T-helper 1 cell treated with Interleukin-12 subunit alpha and Interleukin-12 subunit beta and Interleukin-4 antibody, amounts not matched to agents 30 ng/mL and 1 ng/mL, for 36 hours (primary cell): ENCODE measurements around the gene XKRX. TPM values are rescaled to one million over a fixed set of nuclear protein-coding genes. Genes with fewer than 3 reads are reported as not detected.

Experiments used
- intact Hi-C: fragments of 100-400 bp; cut with micrococcal nuclease; formaldehyde crosslinking; loops from one replicate; pipeline ENCODE4 v1.15.1; 2024
- total RNA-seq: library from RNA; stranded (reverse); gene quantifications from 2 replicates; pipeline ENCODE4 v1.2.3, GENCODE V29; 2022

Gene XKRX
- total RNA-seq, 1 donor from 2014 or later = 0.27 TPM

GRCh38 chrX:100895365-100896075, 33.2 kb downstream of the XKRX start:
- intact Hi-C loops = loop anchor here (1.0 to 10.0 kb wide), 4 partner anchors 199 to 392 kb away; partner anchors contain the start of gene CENPI

- intact Hi-C loops = no loop called here
Observed at GRCh38 chrX:100883654-100884053, 45.1 kb downstream of the XKRX start.

GRCh38 chrX:100880368-100880767, 48.3 kb downstream of the XKRX start:
- intact Hi-C loops = no loop called here

GRCh38 chrX:100874325-100874724, 54.4 kb downstream of the XKRX start, which contains the start of gene NOX1:
NOX1 (minus strand) TSS chrX:100874359; CDS start chrX:100874139, 220 bp downstream.
- intact Hi-C loops = no loop called here

GRCh38 chrX:100871594-100872560, 56.8 kb downstream of the XKRX start:
- intact Hi-C loops = no loop called here

GRCh38 chrX:100870527-100870926, 58.2 kb downstream of the XKRX start:
- intact Hi-C loops = no loop called here

- intact Hi-C loops = no loop called here
Observed at GRCh38 chrX:100868273-100868672, 60.4 kb downstream of the XKRX start.

GRCh38 chrX:100864657-100865391, 63.9 kb downstream of the XKRX start:
- intact Hi-C loops = no loop called here

Other genes starting within 250 kb of the XKRX start
- gene SYTL4, start 196.8 kb downstream of the XKRX start, total RNA-seq = not detected in 2 replicates
- 52.4 and 55.0 TPM in 2 replicates for gene CSTF2, start 108.5 kb downstream of the XKRX start, total RNA-seq
- gene NOX1, start 54.6 kb downstream of the XKRX start, total RNA-seq = not detected in 2 replicates
- gene ARL13A, start 40.8 kb upstream of the XKRX start, total RNA-seq = not detected in 2 replicates
- gene TRMT2B, start 123.2 kb upstream of the XKRX start, total RNA-seq = 23.2 and 23.3 TPM in 2 replicates
- gene TMEM35A, start 150.0 kb upstream of the XKRX start, total RNA-seq = not detected in 2 replicates
- 17.1 and 18.8 TPM in 2 replicates for gene CENPI, start 169.3 kb upstream of the XKRX start, total RNA-seq